DMS153 (cell line): ENCODE results near the gene PCDHGC4.

ENCODE experiments used
- DNase-seq: peaks from one replicate; lab custom pipeline; 2025; lab: John Stamatoyannopoulos, UW

Gene PCDHGC4

GRCh38 chr5:141490271-141490670, 5.4 kb downstream of the PCDHGC4 start:
- DNase-seq: no peak

GRCh38 chr5:141490771-141491170, 5.9 kb downstream of the PCDHGC4 start:
- no peak for DNase-seq

GRCh38 chr5:141491323-141492167, 6.7 kb downstream of the PCDHGC4 start:
- DNase-seq: no peak

- no peak for DNase-seq
Observed at GRCh38 chr5:141492168-141492885, 7.5 kb downstream of the PCDHGC4 start.

GRCh38 chr5:141493500-141494422, 8.9 kb downstream of the PCDHGC4 start:
- no peak for DNase-seq

GRCh38 chr5:141494761-141495452, 10.1 kb downstream of the PCDHGC4 start:
- no peak for DNase-seq

- no peak for DNase-seq
Observed at GRCh38 chr5:141495453-141495811, 10.6 kb downstream of the PCDHGC4 start.

- no peak for DNase-seq
Observed at GRCh38 chr5:141496038-141496437, 11.2 kb downstream of the PCDHGC4 start.

GRCh38 chr5:141501761-141502160, 16.9 kb downstream of the PCDHGC4 start:
- DNase-seq: no peak

GRCh38 chr5:141503681-141504080, 18.9 kb downstream of the PCDHGC4 start:
- DNase-seq: no peak

- DNase-seq: no peak
Observed at GRCh38 chr5:141504216-141504615, 19.4 kb downstream of the PCDHGC4 start.

GRCh38 chr5:141506381-141507155, 21.7 kb downstream of the PCDHGC4 start:
- DNase-seq: no peak

- no peak for DNase-seq
Observed at GRCh38 chr5:141507387-141508091, 22.7 kb downstream of the PCDHGC4 start.

GRCh38 chr5:141508440-141508797, 23.6 kb downstream of the PCDHGC4 start:
- no peak for DNase-seq

GRCh38 chr5:141508798-141509611, 24.2 kb downstream of the PCDHGC4 start:
- DNase-seq: no peak

- DNase-seq: no peak
Observed at GRCh38 chr5:141510160-141510559, 25.3 kb downstream of the PCDHGC4 start.

- DNase-seq: no peak
Observed at GRCh38 chr5:141510850-141511601, 26.2 kb downstream of the PCDHGC4 start.

GRCh38 chr5:141511771-141512325, 27.0 kb downstream of the PCDHGC4 start:
- no peak for DNase-seq
